ENCODE results near the gene CIB4. TPM values are rescaled to one million over a fixed set of nuclear protein-coding genes. Genes with fewer than 3 reads are reported as not detected.

The CIB4 gene
- polyA plus RNA-seq, 3 donors, result 0.40 to 0.92 (median 0.50) TPM

GRCh38 chr2:26627350-26628105 lies 13.6 kb downstream of the CIB4 start:
- DNase-seq (ENCODE audit: low read depth in 3 of 3, low spot score in 2 of 3), result no peak

- no peak for DNase-seq (ENCODE audit: low read depth in 3 of 3, low spot score in 2 of 3)
Observed at GRCh38 chr2:26626606-26627005, 14.6 kb downstream of the CIB4 start.

GRCh38 chr2:26623541-26624495 lies 17.3 kb downstream of the CIB4 start:
- no peak for DNase-seq (ENCODE audit: low read depth in 3 of 3, low spot score in 2 of 3)

GRCh38 chr2:26621469-26622199 lies 19.5 kb downstream of the CIB4 start:
- no peak for DNase-seq (ENCODE audit: low read depth in 3 of 3, low spot score in 2 of 3)

- DNase-seq (ENCODE audit: low read depth in 3 of 3, low spot score in 2 of 3), result no peak
Observed at GRCh38 chr2:26620031-26620605, 21.0 kb downstream of the CIB4 start.

- DNase-seq (ENCODE audit: low read depth in 3 of 3, low spot score in 2 of 3), result no peak
Observed at GRCh38 chr2:26619521-26619951, 21.6 kb downstream of the CIB4 start.

- DNase-seq (ENCODE audit: low read depth in 3 of 3, low spot score in 2 of 3), result no peak
Observed at GRCh38 chr2:26619096-26619495, 22.1 kb downstream of the CIB4 start.

GRCh38 chr2:26618611-26619010 lies 22.6 kb downstream of the CIB4 start:
- no peak for DNase-seq (ENCODE audit: low read depth in 3 of 3, low spot score in 2 of 3)

GRCh38 chr2:26617588-26618083 lies 23.5 kb downstream of the CIB4 start:
- no peak for DNase-seq (ENCODE audit: low read depth in 3 of 3, low spot score in 2 of 3)

- DNase-seq (ENCODE audit: low read depth in 3 of 3, low spot score in 2 of 3), result no peak
Observed at GRCh38 chr2:26616706-26617587, 24.2 kb downstream of the CIB4 start.

GRCh38 chr2:26615860-26616705 lies 25.1 kb downstream of the CIB4 start:
- no peak for DNase-seq (ENCODE audit: low read depth in 3 of 3, low spot score in 2 of 3)

- DNase-seq (ENCODE audit: low read depth in 3 of 3, low spot score in 2 of 3), result no peak
Observed at GRCh38 chr2:26615336-26615859, 25.8 kb downstream of the CIB4 start.

GRCh38 chr2:26614216-26615138 lies 26.7 kb downstream of the CIB4 start:
- DNase-seq (ENCODE audit: low read depth in 3 of 3, low spot score in 2 of 3), result no peak

GRCh38 chr2:26613241-26614215 lies 27.6 kb downstream of the CIB4 start:
- no peak for DNase-seq (ENCODE audit: low read depth in 3 of 3, low spot score in 2 of 3)

GRCh38 chr2:26612522-26613240 lies 28.5 kb downstream of the CIB4 start:
- DNase-seq (ENCODE audit: low read depth in 3 of 3, low spot score in 2 of 3), result no peak
